WTC11 (cell line): ENCODE results near the gene FNDC3A. TPM values are rescaled to one million over a fixed set of nuclear protein-coding genes. Genes with fewer than 3 reads are reported as not detected.

Experiments
- ATAC-seq: fragments of 200-7000 bp; cut with Tn5 transposase; 2 replicates; pipeline ENCODE4 v1.10.0; 2021; ENCODE audit warnings: mild to moderate bottlenecking, moderate library complexity
- CTCF ChIA-PET: fragments of 300-600 bp; sonication (Branson Sonifier 250); formaldehyde crosslinking; loops from one replicate; lab custom pipeline; 2021; ENCODE audit warnings: antibody characterized with exemption; lab: Charles Lee
- POLR2A ChIA-PET: fragments of 350-600 bp; sonication (Branson Sonifier 250); formaldehyde crosslinking; loops from one replicate; lab custom pipeline; 2021; ENCODE audit warnings: antibody characterized with exemption; lab: Charles Lee
- DNase-seq: peaks from one replicate; pipeline ENCODE4 v3.0.0; 2021; ENCODE audit warnings: low spot score
- H3K27ac Mint-ChIP-seq: 2 replicates; pipeline ENCODE4 v1.8.0; 2021; ENCODE audit warnings: mixed read lengths
- H3K27me3 Mint-ChIP-seq: 2 replicates; pipeline ENCODE4 v1.8.0; 2021; ENCODE audit warnings: low read depth, mild to moderate bottlenecking, moderate library complexity, mixed read lengths
- H3K36me3 Mint-ChIP-seq: 2 replicates; pipeline ENCODE4 v1.8.0; 2021; ENCODE audit warnings: mixed read lengths
- H3K4me1 Mint-ChIP-seq: 2 replicates; pipeline ENCODE4 v1.8.0; 2022; ENCODE audit warnings: mixed read lengths
- H3K4me3 Mint-ChIP-seq: 2 replicates; pipeline ENCODE4 v1.8.0; 2021; ENCODE audit warnings: mild to moderate bottlenecking, moderate library complexity, mixed read lengths
- H3K9me3 Mint-ChIP-seq: 2 replicates; pipeline ENCODE4 v1.8.0; 2021; ENCODE audit warnings: mixed read lengths
- ATF1 ChIP-seq: sonication (generic); formaldehyde crosslinking; IDR thresholded peaks from 2 replicates; pipeline ENCODE4 v1.8.1; 2023; ENCODE audit warnings: mild to moderate bottlenecking, moderate library complexity, missing genetic modification reagents
- CREB1 ChIP-seq: sonication (generic); formaldehyde crosslinking; IDR thresholded peaks from 2 replicates; pipeline ENCODE4 v1.8.0; 2023; ENCODE audit warnings: mild to moderate bottlenecking, missing genetic modification reagents
- CREM ChIP-seq: sonication (generic); formaldehyde crosslinking; IDR thresholded peaks from 2 replicates; pipeline ENCODE4 v1.8.1; 2022; ENCODE audit warnings: mild to moderate bottlenecking, missing genetic modification reagents, moderate library complexity
- ELF4 ChIP-seq: sonication (generic); formaldehyde crosslinking; IDR thresholded peaks from 2 replicates; pipeline ENCODE4 v1.8.1; 2022; ENCODE audit warnings: low read depth, mild to moderate bottlenecking, moderate library complexity, missing genetic modification reagents
- FOXK1 ChIP-seq: sonication (generic); formaldehyde crosslinking; IDR thresholded peaks from 2 replicates; pipeline ENCODE4 v1.8.0; 2022; ENCODE audit warnings: mild to moderate bottlenecking, moderate library complexity, missing genetic modification reagents
- FOXP1 ChIP-seq: sonication (generic); formaldehyde crosslinking; IDR thresholded peaks from 2 replicates; pipeline ENCODE4 v1.8.0; 2022; ENCODE audit warnings: missing genetic modification reagents, mild to moderate bottlenecking, moderate library complexity, borderline replicate concordance
- GRHL2 ChIP-seq: fragments of 250-450 bp; sonication (Bioruptor Pico); IDR thresholded peaks from 2 replicates; pipeline ENCODE4 v1.8.0; 2022; ENCODE audit warnings: mild to moderate bottlenecking, moderate library complexity; ENCODE audit not compliant: insufficient replicate concordance, severe bottlenecking
- JUN ChIP-seq: sonication (generic); formaldehyde crosslinking; IDR thresholded peaks from 2 replicates; pipeline ENCODE4 v1.8.0; 2023; ENCODE audit warnings: mild to moderate bottlenecking, missing genetic modification reagents
- MXD4 ChIP-seq: fragments of 250-450 bp; sonication (Bioruptor Pico); IDR thresholded peaks from 2 replicates; pipeline ENCODE4 v1.8.0; 2021; ENCODE audit warnings: mild to moderate bottlenecking, moderate library complexity, borderline replicate concordance
- NR1H2 ChIP-seq: sonication (generic); formaldehyde crosslinking; IDR thresholded peaks from 2 replicates; pipeline ENCODE4 v1.9.0; 2021; ENCODE audit warnings: mild to moderate bottlenecking, moderate library complexity, missing genetic modification reagents
- NR2C2 ChIP-seq: sonication (generic); formaldehyde crosslinking; IDR thresholded peaks from 2 replicates; pipeline ENCODE4 v1.8.0; 2022; ENCODE audit warnings: mild to moderate bottlenecking, missing genetic modification reagents
- OVOL2 ChIP-seq: fragments of 250-450 bp; sonication (Bioruptor Pico); IDR thresholded peaks from 2 replicates; pipeline ENCODE4 v1.9.0; 2021; ENCODE audit warnings: mild to moderate bottlenecking, borderline replicate concordance
- SMAD4 ChIP-seq: sonication (generic); formaldehyde crosslinking; IDR thresholded peaks from 2 replicates; pipeline ENCODE4 v1.8.0; 2022; ENCODE audit warnings: mild to moderate bottlenecking, missing genetic modification reagents
- TCF7 ChIP-seq: sonication (generic); formaldehyde crosslinking; IDR thresholded peaks from 2 replicates; pipeline ENCODE4 v1.8.0; 2022; ENCODE audit warnings: mild to moderate bottlenecking, low read depth, missing genetic modification reagents, moderate library complexity
- ZNF219 ChIP-seq: sonication (generic); formaldehyde crosslinking; IDR thresholded peaks from 2 replicates; pipeline ENCODE4 v1.8.0; 2023; ENCODE audit warnings: missing genetic modification reagents, mild to moderate bottlenecking, borderline replicate concordance
- ZNF232 ChIP-seq: sonication (generic); formaldehyde crosslinking; IDR thresholded peaks from 2 replicates; pipeline ENCODE4 v1.8.0; 2022; ENCODE audit warnings: mild to moderate bottlenecking, missing genetic modification reagents
- ZNF263 ChIP-seq: sonication (generic); formaldehyde crosslinking; IDR thresholded peaks from 2 replicates; pipeline ENCODE4 v1.8.1; 2022; ENCODE audit warnings: low read depth, mild to moderate bottlenecking, moderate library complexity, missing genetic modification reagents
- ZNF317 ChIP-seq: sonication (generic); formaldehyde crosslinking; IDR thresholded peaks from 2 replicates; pipeline ENCODE4 v1.8.1; 2023; ENCODE audit warnings: low read depth, mild to moderate bottlenecking, moderate library complexity, missing genetic modification reagents, borderline replicate concordance
- total RNA-seq: library from RNA; stranded (reverse); gene quantifications from 3 replicates; pipeline ENCODE4 v1.2.3, GENCODE V29; 2021
- TF ChIP-seq, protein P1 (sequence below): fragments of 200-600 bp; IDR thresholded peaks from 2 replicates; pipeline ENCODE4 v1.8.0; 2022; ENCODE audit warnings: antibody characterized with exemption
- TF ChIP-seq, protein P2 (sequence below): sonication (generic); formaldehyde crosslinking; IDR thresholded peaks from 2 replicates; pipeline ENCODE4 v1.8.1; 2022; ENCODE audit warnings: mild to moderate bottlenecking, moderate library complexity, missing genetic modification reagents
- TF ChIP-seq, protein P3 (sequence below): sonication (generic); formaldehyde crosslinking; IDR thresholded peaks from 2 replicates; pipeline ENCODE4 v1.8.0; 2023; ENCODE audit warnings: missing genetic modification reagents
- TF ChIP-seq, protein P4 (sequence below): fragments of 250-450 bp; sonication (Bioruptor Pico); conservative IDR thresholded peaks from 2 replicates; pipeline ENCODE4 v1.9.0; 2021; ENCODE audit warnings: mild to moderate bottlenecking
- TF ChIP-seq, protein P5 (sequence below): fragments of 250-450 bp; sonication (Bioruptor Pico); IDR thresholded peaks from 2 replicates; pipeline ENCODE4 v1.9.0; 2021; ENCODE audit warnings: moderate library complexity, mild to moderate bottlenecking, inconsistent platforms, borderline replicate concordance
- TF ChIP-seq, protein P6 (sequence below): sonication (generic); formaldehyde crosslinking; IDR thresholded peaks from 2 replicates; pipeline ENCODE4 v1.8.1; 2023; ENCODE audit warnings: mild to moderate bottlenecking, missing genetic modification reagents, borderline replicate concordance
- TF ChIP-seq, protein P7 (sequence below): sonication (generic); formaldehyde crosslinking; IDR thresholded peaks from 2 replicates; pipeline ENCODE4 v1.8.1; 2022; ENCODE audit warnings: low read depth, missing genetic modification reagents, borderline replicate concordance

Gene FNDC3A
- total RNA-seq, 1 experiment from 2014 or later = 24.8 TPM

DNA sequence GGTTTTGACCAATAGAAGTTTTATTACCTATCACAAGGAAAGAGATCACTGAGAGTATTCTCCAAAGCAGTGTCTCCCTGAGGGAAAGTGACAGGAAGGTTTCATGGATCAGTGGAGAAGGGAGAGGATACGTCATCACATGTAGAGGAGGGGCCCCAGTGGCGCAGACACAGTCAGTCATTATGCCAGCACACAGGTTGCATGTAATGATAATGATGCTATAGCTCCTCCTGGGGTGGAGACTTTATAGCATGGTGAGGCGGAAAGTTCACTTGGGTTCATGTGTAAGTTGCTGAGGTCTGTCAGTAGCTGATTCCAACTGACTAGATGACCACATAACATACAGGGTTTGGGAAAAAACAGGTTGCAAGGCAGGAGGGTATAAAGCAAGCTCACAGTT is 88.8 kb downstream of the FNDC3A start:
- ATAC-seq = no peak

DNA sequence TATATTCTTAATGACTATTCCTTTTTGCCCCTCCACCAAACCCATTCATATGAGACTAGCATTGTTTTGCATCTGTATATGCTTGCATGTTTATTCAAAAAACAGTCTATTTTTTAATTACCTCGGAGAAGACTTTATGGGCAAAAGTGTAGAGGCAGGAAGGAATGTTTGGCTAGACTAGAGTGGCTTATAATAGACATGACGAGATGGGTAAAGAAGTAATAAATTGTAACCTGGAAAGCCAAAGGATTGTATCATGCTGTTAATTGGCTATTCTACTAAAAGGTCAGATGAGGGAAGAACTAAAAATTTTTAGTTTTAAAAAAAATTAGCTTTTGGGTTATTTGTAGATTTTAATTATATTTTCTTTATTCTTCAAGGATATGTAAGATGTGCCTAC is 91.1 kb downstream of the FNDC3A start:
- peaks cover 2% of the 10 kb centered on the region for H3K36me3 Mint-ChIP-seq
- H3K9me3 Mint-ChIP-seq = no peaks in the 10 kb centered on the region
- no peak overlapping the region for H3K27ac Mint-ChIP-seq
- no peak overlapping the region for H3K4me3 Mint-ChIP-seq
- no peak for DNase-seq
- TF ChIP-seq, protein P1, sequence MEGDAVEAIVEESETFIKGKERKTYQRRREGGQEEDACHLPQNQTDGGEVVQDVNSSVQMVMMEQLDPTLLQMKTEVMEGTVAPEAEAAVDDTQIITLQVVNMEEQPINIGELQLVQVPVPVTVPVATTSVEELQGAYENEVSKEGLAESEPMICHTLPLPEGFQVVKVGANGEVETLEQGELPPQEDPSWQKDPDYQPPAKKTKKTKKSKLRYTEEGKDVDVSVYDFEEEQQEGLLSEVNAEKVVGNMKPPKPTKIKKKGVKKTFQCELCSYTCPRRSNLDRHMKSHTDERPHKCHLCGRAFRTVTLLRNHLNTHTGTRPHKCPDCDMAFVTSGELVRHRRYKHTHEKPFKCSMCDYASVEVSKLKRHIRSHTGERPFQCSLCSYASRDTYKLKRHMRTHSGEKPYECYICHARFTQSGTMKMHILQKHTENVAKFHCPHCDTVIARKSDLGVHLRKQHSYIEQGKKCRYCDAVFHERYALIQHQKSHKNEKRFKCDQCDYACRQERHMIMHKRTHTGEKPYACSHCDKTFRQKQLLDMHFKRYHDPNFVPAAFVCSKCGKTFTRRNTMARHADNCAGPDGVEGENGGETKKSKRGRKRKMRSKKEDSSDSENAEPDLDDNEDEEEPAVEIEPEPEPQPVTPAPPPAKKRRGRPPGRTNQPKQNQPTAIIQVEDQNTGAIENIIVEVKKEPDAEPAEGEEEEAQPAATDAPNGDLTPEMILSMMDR = no peak
- TF ChIP-seq JUN (CRISPR knock-in tag) (no peak), OVOL2 (no peak), ZNF219 (CRISPR knock-in tag) (no peak), ATF1 (CRISPR knock-in tag) (no peak), CREB1 (CRISPR knock-in tag) (no peak)
- TF ChIP-seq, protein P2, sequence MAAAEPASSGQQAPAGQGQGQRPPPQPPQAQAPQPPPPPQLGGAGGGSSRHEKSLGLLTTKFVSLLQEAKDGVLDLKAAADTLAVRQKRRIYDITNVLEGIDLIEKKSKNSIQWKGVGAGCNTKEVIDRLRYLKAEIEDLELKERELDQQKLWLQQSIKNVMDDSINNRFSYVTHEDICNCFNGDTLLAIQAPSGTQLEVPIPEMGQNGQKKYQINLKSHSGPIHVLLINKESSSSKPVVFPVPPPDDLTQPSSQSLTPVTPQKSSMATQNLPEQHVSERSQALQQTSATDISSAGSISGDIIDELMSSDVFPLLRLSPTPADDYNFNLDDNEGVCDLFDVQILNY (CRISPR knock-in tag) = no peak
- TF ChIP-seq, protein P3, sequence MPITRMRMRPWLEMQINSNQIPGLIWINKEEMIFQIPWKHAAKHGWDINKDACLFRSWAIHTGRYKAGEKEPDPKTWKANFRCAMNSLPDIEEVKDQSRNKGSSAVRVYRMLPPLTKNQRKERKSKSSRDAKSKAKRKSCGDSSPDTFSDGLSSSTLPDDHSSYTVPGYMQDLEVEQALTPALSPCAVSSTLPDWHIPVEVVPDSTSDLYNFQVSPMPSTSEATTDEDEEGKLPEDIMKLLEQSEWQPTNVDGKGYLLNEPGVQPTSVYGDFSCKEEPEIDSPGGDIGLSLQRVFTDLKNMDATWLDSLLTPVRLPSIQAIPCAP = no peak
- H3K27me3 Mint-ChIP-seq = no peaks in the 10 kb centered on the region
- peaks cover 9% of the 10 kb centered on the region for H3K4me1 Mint-ChIP-seq
- no peak for ATAC-seq
- CTCF ChIA-PET = no interaction called here
- POLR2A ChIA-PET = no interaction called here

More for the DNA sequence above, 88.8 kb downstream of the FNDC3A start:
- POLR2A ChIA-PET = no interaction called here
- Mint-ChIP-seq H3K4me3 (no peak overlapping the region), H3K36me3 (peaks cover 2% of the 10 kb centered on the region), H3K9me3 (no peaks in the 10 kb centered on the region), H3K27ac (no peak overlapping the region), H3K27me3 (no peaks in the 10 kb centered on the region), H3K4me1 (peaks cover 9% of the 10 kb centered on the region)
- TF ChIP-seq SMAD4 (CRISPR knock-in tag) = no peak
- TF ChIP-seq MXD4 (CRISPR knock-in tag) = no peak
- TF ChIP-seq, protein P4, sequence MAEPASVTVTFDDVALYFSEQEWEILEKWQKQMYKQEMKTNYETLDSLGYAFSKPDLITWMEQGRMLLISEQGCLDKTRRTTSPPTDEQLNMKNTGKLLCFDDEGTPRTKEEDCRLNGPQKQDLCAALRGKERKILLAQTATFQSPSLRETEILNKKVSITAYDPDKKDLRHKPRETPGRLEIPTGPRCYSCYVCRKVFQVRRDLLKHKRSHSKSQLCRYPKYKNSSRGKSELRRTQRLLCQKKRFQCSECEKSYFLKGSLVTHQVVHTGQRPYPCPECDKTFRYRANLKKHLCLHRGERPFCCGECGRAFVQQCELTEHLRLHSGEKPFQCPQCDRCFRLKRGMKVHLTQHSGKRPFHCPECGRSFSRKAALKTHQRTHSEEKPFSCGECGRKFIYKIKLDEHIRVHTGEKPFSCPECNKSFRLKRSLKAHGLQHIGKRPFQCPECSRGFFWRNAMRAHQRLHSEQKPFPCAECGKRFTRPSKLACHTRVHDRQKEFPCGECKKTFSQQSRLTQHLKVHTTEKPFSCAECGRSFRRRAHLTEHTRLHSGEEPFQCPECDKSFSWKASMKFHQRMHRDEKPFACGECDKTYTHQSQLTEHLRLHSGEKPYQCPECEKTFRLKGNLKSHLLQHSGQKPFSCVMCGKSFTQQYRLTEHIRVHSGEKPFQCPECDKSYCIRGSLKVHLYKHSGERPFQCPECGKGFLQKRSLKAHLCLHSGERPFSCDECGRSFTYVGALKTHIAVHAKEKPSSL = no peak
- no peak for TF ChIP-seq ZNF317
- no peak for TF ChIP-seq NR2C2 (CRISPR knock-in tag)
- no peak for TF ChIP-seq CREM (CRISPR knock-in tag)
- TF ChIP-seq, protein P5, sequence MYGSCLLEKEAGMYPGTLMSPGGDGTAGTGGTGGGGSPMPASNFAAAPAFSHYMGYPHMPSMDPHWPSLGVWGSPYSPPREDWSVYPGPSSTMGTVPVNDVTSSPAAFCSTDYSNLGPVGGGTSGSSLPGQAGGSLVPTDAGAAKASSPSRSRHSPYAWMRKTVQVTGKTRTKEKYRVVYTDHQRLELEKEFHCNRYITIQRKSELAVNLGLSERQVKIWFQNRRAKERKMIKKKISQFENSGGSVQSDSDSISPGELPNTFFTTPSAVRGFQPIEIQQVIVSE (CRISPR knock-in tag) = no peak
- no peak for TF ChIP-seq GRHL2 (CRISPR knock-in tag)
- TF ChIP-seq, protein P6, sequence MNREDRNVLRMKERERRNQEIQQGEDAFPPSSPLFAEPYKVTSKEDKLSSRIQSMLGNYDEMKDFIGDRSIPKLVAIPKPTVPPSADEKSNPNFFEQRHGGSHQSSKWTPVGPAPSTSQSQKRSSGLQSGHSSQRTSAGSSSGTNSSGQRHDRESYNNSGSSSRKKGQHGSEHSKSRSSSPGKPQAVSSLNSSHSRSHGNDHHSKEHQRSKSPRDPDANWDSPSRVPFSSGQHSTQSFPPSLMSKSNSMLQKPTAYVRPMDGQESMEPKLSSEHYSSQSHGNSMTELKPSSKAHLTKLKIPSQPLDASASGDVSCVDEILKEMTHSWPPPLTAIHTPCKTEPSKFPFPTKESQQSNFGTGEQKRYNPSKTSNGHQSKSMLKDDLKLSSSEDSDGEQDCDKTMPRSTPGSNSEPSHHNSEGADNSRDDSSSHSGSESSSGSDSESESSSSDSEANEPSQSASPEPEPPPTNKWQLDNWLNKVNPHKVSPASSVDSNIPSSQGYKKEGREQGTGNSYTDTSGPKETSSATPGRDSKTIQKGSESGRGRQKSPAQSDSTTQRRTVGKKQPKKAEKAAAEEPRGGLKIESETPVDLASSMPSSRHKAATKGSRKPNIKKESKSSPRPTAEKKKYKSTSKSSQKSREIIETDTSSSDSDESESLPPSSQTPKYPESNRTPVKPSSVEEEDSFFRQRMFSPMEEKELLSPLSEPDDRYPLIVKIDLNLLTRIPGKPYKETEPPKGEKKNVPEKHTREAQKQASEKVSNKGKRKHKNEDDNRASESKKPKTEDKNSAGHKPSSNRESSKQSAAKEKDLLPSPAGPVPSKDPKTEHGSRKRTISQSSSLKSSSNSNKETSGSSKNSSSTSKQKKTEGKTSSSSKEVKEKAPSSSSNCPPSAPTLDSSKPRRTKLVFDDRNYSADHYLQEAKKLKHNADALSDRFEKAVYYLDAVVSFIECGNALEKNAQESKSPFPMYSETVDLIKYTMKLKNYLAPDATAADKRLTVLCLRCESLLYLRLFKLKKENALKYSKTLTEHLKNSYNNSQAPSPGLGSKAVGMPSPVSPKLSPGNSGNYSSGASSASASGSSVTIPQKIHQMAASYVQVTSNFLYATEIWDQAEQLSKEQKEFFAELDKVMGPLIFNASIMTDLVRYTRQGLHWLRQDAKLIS (CRISPR knock-in tag) = no peak
- TF ChIP-seq ZNF232 = no peak
- no peak for TF ChIP-seq ZNF263 (CRISPR knock-in tag)
- no peak for TF ChIP-seq FOXP1 (CRISPR knock-in tag)
- TF ChIP-seq ELF4 (CRISPR knock-in tag) = no peak
- TF ChIP-seq NR1H2 (CRISPR knock-in tag) = no peak
- no peak for TF ChIP-seq FOXK1 (CRISPR knock-in tag)
- TF ChIP-seq, protein P7, sequence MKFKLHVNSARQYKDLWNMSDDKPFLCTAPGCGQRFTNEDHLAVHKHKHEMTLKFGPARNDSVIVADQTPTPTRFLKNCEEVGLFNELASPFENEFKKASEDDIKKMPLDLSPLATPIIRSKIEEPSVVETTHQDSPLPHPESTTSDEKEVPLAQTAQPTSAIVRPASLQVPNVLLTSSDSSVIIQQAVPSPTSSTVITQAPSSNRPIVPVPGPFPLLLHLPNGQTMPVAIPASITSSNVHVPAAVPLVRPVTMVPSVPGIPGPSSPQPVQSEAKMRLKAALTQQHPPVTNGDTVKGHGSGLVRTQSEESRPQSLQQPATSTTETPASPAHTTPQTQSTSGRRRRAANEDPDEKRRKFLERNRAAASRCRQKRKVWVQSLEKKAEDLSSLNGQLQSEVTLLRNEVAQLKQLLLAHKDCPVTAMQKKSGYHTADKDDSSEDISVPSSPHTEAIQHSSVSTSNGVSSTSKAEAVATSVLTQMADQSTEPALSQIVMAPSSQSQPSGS (CRISPR knock-in tag) = no peak
- TF ChIP-seq TCF7 (CRISPR knock-in tag) = no peak
- CTCF ChIA-PET = no interaction called here
- no peak for DNase-seq
